GM18502 (cell line): ENCODE results near the gene PLAGL1.
"Not testable (repeated sequence)": the region's sequence is repeated elsewhere in the genome, so short reads cannot be mapped to it uniquely, and the experiment has no call there.

ENCODE experiments used
- ATAC-seq: cut with Tn5 transposase; IDR thresholded peaks from one replicate; pipeline ENCODE4 v1.9.1; 2021; ENCODE audit warnings: mild to moderate bottlenecking; ENCODE audit not compliant: unreplicated experiment, poor library complexity

PLAGL1 gene

GRCh38 chr6:144012534-144012933 is 4.5 kb upstream of the PLAGL1 start:
- no peak for ATAC-seq

GRCh38 chr6:144009628-144010027 is 1.6 kb upstream of the PLAGL1 start:
- not testable (repeated sequence) for ATAC-seq

- ATAC-seq, result no peak
Observed at GRCh38 chr6:144008846-144009245, 787 bp upstream of the PLAGL1 start.

- no peak for ATAC-seq
Observed at GRCh38 chr6:144007478-144008119, 460 bp downstream of the PLAGL1 start.

GRCh38 chr6:144006736-144007477 is 1.2 kb downstream of the PLAGL1 start:
- ATAC-seq, result no peak

GRCh38 chr6:143999406-143999805 is 8.7 kb downstream of the PLAGL1 start:
- no peak for ATAC-seq

GRCh38 chr6:143998686-143999085 is 9.4 kb downstream of the PLAGL1 start:
- no peak for ATAC-seq

GRCh38 chr6:143993965-143994646 is 14.0 kb downstream of the PLAGL1 start:
- ATAC-seq, result no peak

- no peak for ATAC-seq
Observed at GRCh38 chr6:143992285-143992684, 15.8 kb downstream of the PLAGL1 start.

- no peak for ATAC-seq
Observed at GRCh38 chr6:143986463-143987065, 21.5 kb downstream of the PLAGL1 start.

GRCh38 chr6:143984666-143985065 is 23.4 kb downstream of the PLAGL1 start:
- ATAC-seq, result no peak

GRCh38 chr6:143982968-143983367 is 25.1 kb downstream of the PLAGL1 start:
- no peak for ATAC-seq

- ATAC-seq, result no peak
Observed at GRCh38 chr6:143980921-143981320, 27.1 kb downstream of the PLAGL1 start.

- no peak for ATAC-seq
Observed at GRCh38 chr6:143976806-143977349, 31.2 kb downstream of the PLAGL1 start.

GRCh38 chr6:143974089-143974488 is 34.0 kb downstream of the PLAGL1 start:
- no peak for ATAC-seq

GRCh38 chr6:143973097-143973966 is 34.7 kb downstream of the PLAGL1 start:
- no peak for ATAC-seq

GRCh38 chr6:143971482-143972205 is 36.4 kb downstream of the PLAGL1 start:
- no peak for ATAC-seq

GRCh38 chr6:143970456-143971218 is 37.4 kb downstream of the PLAGL1 start:
- no peak for ATAC-seq
